ENCODE data around the gene EPHA7. TPM values are rescaled to one million over a fixed set of nuclear protein-coding genes. Genes with fewer than 3 reads are reported as not detected.

The EPHA7 gene
- total RNA-seq, 4 donors from 2014 or later = 0.60 to 1.3 (median 0.72) TPM

- DNase-seq (ENCODE audit: low spot score in 2 of 2) = no peak
- H3K36me3 ChIP-seq = no peaks in the 10 kb centered on the region
- H3K27me3 ChIP-seq = no peaks in the 10 kb centered on the region
- 87% methylated on average over 4 of the region's 4 CpGs for WGBS
- no peak overlapping the region for H3K27ac ChIP-seq
- no peaks in the 10 kb centered on the region for H3K4me1 ChIP-seq
- TF ChIP-seq EP300 (IDR thresholded peaks at IDR 0.05) (no peak), CTCF (IDR thresholded peaks at IDR 0.05) (no peak), POLR2A (IDR thresholded peaks at IDR 0.05) (no peak), POLR2AphosphoS5 (IDR thresholded peaks at IDR 0.05) (no peak)
- no peaks in the 10 kb centered on the region for H3K9me3 ChIP-seq
- no peak overlapping the region for H3K4me3 ChIP-seq
These were observed 68.6 kb downstream of the EPHA7 start for GRCh38 chr6:93350774-93351173.

DNA sequence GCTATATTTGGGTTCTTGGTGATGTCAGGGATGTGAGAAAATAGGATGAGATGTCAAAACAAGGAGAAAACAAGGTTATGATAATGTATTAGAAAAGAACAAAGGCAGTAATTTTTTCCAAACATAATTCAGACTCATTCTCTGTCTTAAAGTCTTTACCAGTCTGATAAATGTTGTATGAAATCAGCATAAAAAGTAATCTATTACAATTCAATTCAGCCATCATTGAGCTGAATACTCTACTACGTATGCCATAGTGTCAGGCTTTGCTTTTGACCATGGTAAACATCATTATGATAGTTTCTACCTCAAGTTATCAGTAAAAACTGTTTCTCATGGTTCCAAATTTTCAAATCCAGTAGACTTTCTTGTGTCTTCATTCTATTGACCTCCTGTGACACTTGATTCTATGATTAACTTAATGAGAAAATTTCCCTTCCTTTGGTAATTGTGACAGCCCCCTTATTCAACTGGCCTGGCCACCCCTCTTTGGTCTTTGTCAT lies 75.0 kb downstream of the EPHA7 start:
- DNase-seq (ENCODE audit: low spot score in 2 of 2) = no peak
- H3K36me3 ChIP-seq = no peaks in the 10 kb centered on the region
- H3K9me3 ChIP-seq = no peaks in the 10 kb centered on the region
- no peak overlapping the region for H3K4me3 ChIP-seq
- H3K27ac ChIP-seq = no peak overlapping the region
- WGBS = 69% methylated on average over 1 of the region's 1 CpG
- no peaks in the 10 kb centered on the region for H3K27me3 ChIP-seq
- TF ChIP-seq EP300 (IDR thresholded peaks at IDR 0.05) (no peak), POLR2AphosphoS5 (IDR thresholded peaks at IDR 0.05) (no peak), POLR2A (IDR thresholded peaks at IDR 0.05) (no peak), CTCF (IDR thresholded peaks at IDR 0.05) (no peak)
- H3K4me1 ChIP-seq = no peaks in the 10 kb centered on the region

GRCh38 chr6:93343476-93343875 lies 75.9 kb downstream of the EPHA7 start:
- no peak overlapping the region for H3K4me3 ChIP-seq
- no peak overlapping the region for H3K27ac ChIP-seq
- 58% methylated on average over 2 of the region's 2 CpGs for WGBS
- H3K27me3 ChIP-seq = no peaks in the 10 kb centered on the region
- no peak for TF ChIP-seq POLR2AphosphoS5 (IDR thresholded peaks at IDR 0.05)
- no peak for TF ChIP-seq EP300 (IDR thresholded peaks at IDR 0.05)
- TF ChIP-seq POLR2A (IDR thresholded peaks at IDR 0.05) = no peak
- no peak for TF ChIP-seq CTCF (IDR thresholded peaks at IDR 0.05)
- H3K36me3 ChIP-seq = no peaks in the 10 kb centered on the region
- H3K4me1 ChIP-seq = no peaks in the 10 kb centered on the region
- no peak for DNase-seq (ENCODE audit: low spot score in 2 of 2)
- no peaks in the 10 kb centered on the region for H3K9me3 ChIP-seq

GRCh38 chr6:93341900-93342613 lies 77.3 kb downstream of the EPHA7 start:
- Histone ChIP-seq H3K4me1 (no peaks in the 10 kb centered on the region), H3K36me3 (no peaks in the 10 kb centered on the region), H3K4me3 (no peak overlapping the region), H3K9me3 (no peaks in the 10 kb centered on the region), H3K27ac (no peak overlapping the region), H3K27me3 (no peaks in the 10 kb centered on the region)
- WGBS = 83% methylated on average over 1 of the region's 1 CpG
- TF ChIP-seq EP300 (IDR thresholded peaks at IDR 0.05) = no peak
- TF ChIP-seq POLR2A (IDR thresholded peaks at IDR 0.05) = no peak
- TF ChIP-seq CTCF (IDR thresholded peaks at IDR 0.05) = no peak
- no peak for TF ChIP-seq POLR2AphosphoS5 (IDR thresholded peaks at IDR 0.05)
- DNase-seq (ENCODE audit: low spot score in 2 of 2) = no peak

- 61% methylated on average over 2 of the region's 2 CpGs for WGBS
- no peaks in the 10 kb centered on the region for H3K36me3 ChIP-seq
- no peak overlapping the region for H3K27ac ChIP-seq
- H3K9me3 ChIP-seq = no peaks in the 10 kb centered on the region
- no peak overlapping the region for H3K4me3 ChIP-seq
- TF ChIP-seq POLR2AphosphoS5 (IDR thresholded peaks at IDR 0.05) (no peak), EP300 (IDR thresholded peaks at IDR 0.05) (no peak), CTCF (IDR thresholded peaks at IDR 0.05) (no peak), POLR2A (IDR thresholded peaks at IDR 0.05) (no peak)
- no peaks in the 10 kb centered on the region for H3K4me1 ChIP-seq
- DNase-seq (ENCODE audit: low spot score in 2 of 2) = no peak
- H3K27me3 ChIP-seq = no peaks in the 10 kb centered on the region
These were observed 81.5 kb downstream of the EPHA7 start for GRCh38 chr6:93337772-93338394.
